ENCODE data around the gene HS3ST3B1. TPM values are rescaled to one million over a fixed set of nuclear protein-coding genes. Genes with fewer than 3 reads are reported as not detected.

HS3ST3B1 gene
- total and polyA plus RNA-seq, 2 experiments from 2014 or later: 8.1 to 17.7 TPM

DNA sequence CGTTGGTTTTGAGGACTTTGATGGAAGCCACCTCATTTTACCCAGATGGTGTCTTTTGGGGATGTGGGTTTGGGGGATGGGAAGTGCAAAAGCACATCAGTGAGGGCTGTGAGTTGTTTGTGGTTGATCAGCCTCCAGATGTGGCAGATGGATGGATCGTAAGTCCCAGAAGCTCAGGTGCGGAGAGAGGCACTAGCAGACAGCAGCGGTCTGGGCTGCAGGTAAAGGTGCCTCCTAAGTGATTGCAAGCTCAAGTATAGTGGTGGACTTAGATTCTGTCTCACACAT, 18.0 kb downstream of the HS3ST3B1 start:
- no peak overlapping the region for H3K4me3 ChIP-seq
- H2AFZ ChIP-seq: no peak overlapping the region
- H3K36me3 ChIP-seq (ENCODE audit: insufficient read depth): no peaks in the 10 kb centered on the region
- peaks cover 73% of the 10 kb centered on the region for H3K4me1 Mint-ChIP-seq
- H3K9me2 ChIP-seq (ENCODE audit: insufficient read depth): no peaks in the 10 kb centered on the region
- H3K4me1 ChIP-seq (ENCODE audit: insufficient read depth): peaks cover 61% of the 10 kb centered on the region
- peaks cover 10% of the 10 kb centered on the region; the same call in 1 of the 2 replicates for H3K27me3 ChIP-seq (ENCODE audit: insufficient read depth)
- DNase-seq (ENCODE audit: low spot score) (no peak), ATAC-seq (no peak)
- no peak overlapping the region for H3K27ac ChIP-seq (ENCODE audit: low read depth)
- H3K36me3 Mint-ChIP-seq (ENCODE audit: low read depth): peaks cover 8% of the 10 kb centered on the region; the same call in 2 of the 3 replicates
- no peaks in the 10 kb centered on the region; the same call in 1 of the 2 replicates for H4K20me1 ChIP-seq (replicated peaks; ENCODE audit: insufficient read depth)
- TF ChIP-seq EZH2 (IDR thresholded peaks at IDR 0.05; ENCODE audit: low read depth, unreplicated experiment) (no peak), EZH2phosphoT487 (IDR thresholded peaks at IDR 0.05; ENCODE audit: unreplicated experiment) (no peak)
- no peak overlapping the region for H3K27ac Mint-ChIP-seq
- no peaks in the 10 kb centered on the region; the same call in 1 of the 2 replicates for H3F3A ChIP-seq (replicated peaks; ENCODE audit: low read depth)
- H3K79me2 ChIP-seq (replicated peaks; ENCODE audit: insufficient read depth): peaks cover 64% of the 10 kb centered on the region
- peaks cover 11% of the 10 kb centered on the region for H3K27me3 Mint-ChIP-seq (ENCODE audit: insufficient read depth, low read depth, poor library complexity)
- H3K4me2 ChIP-seq: no peak overlapping the region
- H3K4me3 Mint-ChIP-seq: no peak overlapping the region
- peaks cover 5% of the 10 kb centered on the region; the same call in 2 of the 3 replicates for H3K9me3 Mint-ChIP-seq

GRCh38 chr17:14320098-14320497, 19.2 kb downstream of the HS3ST3B1 start:
- Mint-ChIP-seq H3K36me3 (ENCODE audit: low read depth) (no peaks in the 10 kb centered on the region), H3K27me3 (ENCODE audit: insufficient read depth, low read depth, poor library complexity) (peaks cover 11% of the 10 kb centered on the region), H3K9me3 (no peaks in the 10 kb centered on the region; the same call in 2 of the 3 replicates), H3K27ac (no peak overlapping the region), H3K4me3 (no peak overlapping the region), H3K4me1 (peaks cover 71% of the 10 kb centered on the region)
- H3K27ac ChIP-seq (ENCODE audit: low read depth): no peak overlapping the region
- no peaks in the 10 kb centered on the region; the same call in 1 of the 2 replicates for H4K20me1 ChIP-seq (replicated peaks; ENCODE audit: insufficient read depth)
- no peak overlapping the region for H2AFZ ChIP-seq
- TF ChIP-seq ETS1 (IDR thresholded peaks at IDR 0.05) (no peak), CREB1 (CRISPR knock-in tag; IDR thresholded peaks at IDR 0.05; ENCODE audit: low read depth) (no peak), STAT1 (IDR thresholded peaks at IDR 0.05; ENCODE audit: unreplicated experiment) (no peak), EZH2phosphoT487 (IDR thresholded peaks at IDR 0.05; ENCODE audit: unreplicated experiment) (no peak), NANOG (IDR thresholded peaks at IDR 0.05; ENCODE audit: borderline replicate concordance) (no peak), ZNF331 (CRISPR knock-in tag; IDR thresholded peaks at IDR 0.05; ENCODE audit: low read depth) (no peak)
- TF ChIP-seq, protein P1, sequence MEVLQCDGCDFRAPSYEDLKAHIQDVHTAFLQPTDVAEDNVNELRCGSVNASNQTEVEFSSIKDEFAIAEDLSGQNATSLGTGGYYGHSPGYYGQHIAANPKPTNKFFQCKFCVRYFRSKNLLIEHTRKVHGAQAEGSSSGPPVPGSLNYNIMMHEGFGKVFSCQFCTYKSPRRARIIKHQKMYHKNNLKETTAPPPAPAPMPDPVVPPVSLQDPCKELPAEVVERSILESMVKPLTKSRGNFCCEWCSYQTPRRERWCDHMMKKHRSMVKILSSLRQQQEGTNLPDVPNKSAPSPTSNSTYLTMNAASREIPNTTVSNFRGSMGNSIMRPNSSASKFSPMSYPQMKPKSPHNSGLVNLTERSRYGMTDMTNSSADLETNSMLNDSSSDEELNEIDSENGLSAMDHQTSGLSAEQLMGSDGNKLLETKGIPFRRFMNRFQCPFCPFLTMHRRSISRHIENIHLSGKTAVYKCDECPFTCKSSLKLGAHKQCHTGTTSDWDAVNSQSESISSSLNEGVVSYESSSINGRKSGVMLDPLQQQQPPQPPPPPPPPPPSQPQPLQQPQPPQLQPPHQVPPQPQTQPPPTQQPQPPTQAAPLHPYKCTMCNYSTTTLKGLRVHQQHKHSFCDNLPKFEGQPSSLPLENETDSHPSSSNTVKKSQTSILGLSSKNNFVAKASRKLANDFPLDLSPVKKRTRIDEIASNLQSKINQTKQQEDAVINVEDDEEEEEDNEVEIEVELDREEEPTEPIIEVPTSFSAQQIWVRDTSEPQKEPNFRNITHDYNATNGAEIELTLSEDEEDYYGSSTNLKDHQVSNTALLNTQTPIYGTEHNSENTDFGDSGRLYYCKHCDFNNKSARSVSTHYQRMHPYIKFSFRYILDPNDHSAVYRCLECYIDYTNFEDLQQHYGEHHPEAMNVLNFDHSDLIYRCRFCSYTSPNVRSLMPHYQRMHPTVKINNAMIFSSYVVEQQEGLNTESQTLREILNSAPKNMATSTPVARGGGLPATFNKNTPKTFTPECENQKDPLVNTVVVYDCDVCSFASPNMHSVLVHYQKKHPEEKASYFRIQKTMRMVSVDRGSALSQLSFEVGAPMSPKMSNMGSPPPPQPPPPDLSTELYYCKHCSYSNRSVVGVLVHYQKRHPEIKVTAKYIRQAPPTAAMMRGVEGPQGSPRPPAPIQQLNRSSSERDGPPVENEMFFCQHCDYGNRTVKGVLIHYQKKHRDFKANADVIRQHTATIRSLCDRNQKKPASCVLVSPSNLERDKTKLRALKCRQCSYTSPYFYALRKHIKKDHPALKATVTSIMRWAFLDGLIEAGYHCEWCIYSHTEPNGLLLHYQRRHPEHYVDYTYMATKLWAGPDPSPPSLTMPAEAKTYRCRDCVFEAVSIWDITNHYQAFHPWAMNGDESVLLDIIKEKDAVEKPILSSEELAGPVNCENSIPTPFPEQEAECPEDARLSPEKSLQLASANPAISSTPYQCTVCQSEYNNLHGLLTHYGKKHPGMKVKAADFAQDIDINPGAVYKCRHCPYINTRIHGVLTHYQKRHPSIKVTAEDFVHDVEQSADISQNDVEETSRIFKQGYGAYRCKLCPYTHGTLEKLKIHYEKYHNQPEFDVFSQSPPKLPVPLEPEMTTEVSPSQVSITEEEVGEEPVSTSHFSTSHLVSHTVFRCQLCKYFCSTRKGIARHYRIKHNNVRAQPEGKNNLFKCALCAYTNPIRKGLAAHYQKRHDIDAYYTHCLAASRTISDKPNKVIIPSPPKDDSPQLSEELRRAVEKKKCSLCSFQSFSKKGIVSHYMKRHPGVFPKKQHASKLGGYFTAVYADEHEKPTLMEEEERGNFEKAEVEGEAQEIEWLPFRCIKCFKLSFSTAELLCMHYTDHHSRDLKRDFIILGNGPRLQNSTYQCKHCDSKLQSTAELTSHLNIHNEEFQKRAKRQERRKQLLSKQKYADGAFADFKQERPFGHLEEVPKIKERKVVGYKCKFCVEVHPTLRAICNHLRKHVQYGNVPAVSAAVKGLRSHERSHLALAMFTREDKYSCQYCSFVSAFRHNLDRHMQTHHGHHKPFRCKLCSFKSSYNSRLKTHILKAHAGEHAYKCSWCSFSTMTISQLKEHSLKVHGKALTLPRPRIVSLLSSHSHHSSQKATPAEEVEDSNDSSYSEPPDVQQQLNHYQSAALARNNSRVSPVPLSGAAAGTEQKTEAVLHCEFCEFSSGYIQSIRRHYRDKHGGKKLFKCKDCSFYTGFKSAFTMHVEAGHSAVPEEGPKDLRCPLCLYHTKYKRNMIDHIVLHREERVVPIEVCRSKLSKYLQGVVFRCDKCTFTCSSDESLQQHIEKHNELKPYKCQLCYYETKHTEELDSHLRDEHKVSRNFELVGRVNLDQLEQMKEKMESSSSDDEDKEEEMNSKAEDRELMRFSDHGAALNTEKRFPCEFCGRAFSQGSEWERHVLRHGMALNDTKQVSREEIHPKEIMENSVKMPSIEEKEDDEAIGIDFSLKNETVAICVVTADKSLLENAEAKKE (CRISPR knock-in tag; IDR thresholded peaks at IDR 0.05): no peak
- TF ChIP-seq, protein P2, sequence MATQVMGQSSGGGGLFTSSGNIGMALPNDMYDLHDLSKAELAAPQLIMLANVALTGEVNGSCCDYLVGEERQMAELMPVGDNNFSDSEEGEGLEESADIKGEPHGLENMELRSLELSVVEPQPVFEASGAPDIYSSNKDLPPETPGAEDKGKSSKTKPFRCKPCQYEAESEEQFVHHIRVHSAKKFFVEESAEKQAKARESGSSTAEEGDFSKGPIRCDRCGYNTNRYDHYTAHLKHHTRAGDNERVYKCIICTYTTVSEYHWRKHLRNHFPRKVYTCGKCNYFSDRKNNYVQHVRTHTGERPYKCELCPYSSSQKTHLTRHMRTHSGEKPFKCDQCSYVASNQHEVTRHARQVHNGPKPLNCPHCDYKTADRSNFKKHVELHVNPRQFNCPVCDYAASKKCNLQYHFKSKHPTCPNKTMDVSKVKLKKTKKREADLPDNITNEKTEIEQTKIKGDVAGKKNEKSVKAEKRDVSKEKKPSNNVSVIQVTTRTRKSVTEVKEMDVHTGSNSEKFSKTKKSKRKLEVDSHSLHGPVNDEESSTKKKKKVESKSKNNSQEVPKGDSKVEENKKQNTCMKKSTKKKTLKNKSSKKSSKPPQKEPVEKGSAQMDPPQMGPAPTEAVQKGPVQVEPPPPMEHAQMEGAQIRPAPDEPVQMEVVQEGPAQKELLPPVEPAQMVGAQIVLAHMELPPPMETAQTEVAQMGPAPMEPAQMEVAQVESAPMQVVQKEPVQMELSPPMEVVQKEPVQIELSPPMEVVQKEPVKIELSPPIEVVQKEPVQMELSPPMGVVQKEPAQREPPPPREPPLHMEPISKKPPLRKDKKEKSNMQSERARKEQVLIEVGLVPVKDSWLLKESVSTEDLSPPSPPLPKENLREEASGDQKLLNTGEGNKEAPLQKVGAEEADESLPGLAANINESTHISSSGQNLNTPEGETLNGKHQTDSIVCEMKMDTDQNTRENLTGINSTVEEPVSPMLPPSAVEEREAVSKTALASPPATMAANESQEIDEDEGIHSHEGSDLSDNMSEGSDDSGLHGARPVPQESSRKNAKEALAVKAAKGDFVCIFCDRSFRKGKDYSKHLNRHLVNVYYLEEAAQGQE (IDR thresholded peaks at IDR 0.05; ENCODE audit: unreplicated experiment): no peak
- H3K79me2 ChIP-seq (replicated peaks; ENCODE audit: insufficient read depth): peaks cover 62% of the 10 kb centered on the region
- H3K4me2 ChIP-seq: no peak overlapping the region
- peaks cover 64% of the 10 kb centered on the region for H3K4me1 ChIP-seq (ENCODE audit: insufficient read depth)
- H3K36me3 ChIP-seq (ENCODE audit: insufficient read depth): no peaks in the 10 kb centered on the region
- no peaks in the 10 kb centered on the region; the same call in 1 of the 2 replicates for H3F3A ChIP-seq (replicated peaks; ENCODE audit: low read depth)
- H3K27me3 ChIP-seq (ENCODE audit: insufficient read depth): peaks cover 22% of the 10 kb centered on the region; the same call in 1 of the 2 replicates
- DNase-seq (ENCODE audit: low spot score) (no peak), ATAC-seq (no peak)
- no peaks in the 10 kb centered on the region for H3K9me2 ChIP-seq (ENCODE audit: insufficient read depth)
- no peak overlapping the region for H3K4me3 ChIP-seq
